Tibial nerve (tissue), 4 donors: ENCODE data around the gene ITIH5. TPM values are rescaled to one million over a fixed set of nuclear protein-coding genes. Genes with fewer than 3 reads are reported as not detected.

ENCODE experiments used
- DNase-seq, 2 donors: peaks; one replicate each; pipeline ENCODE4 v3.0.0-alpha.2; 2019; ENCODE audit warnings: low spot score in 2 of 2
- H3K27ac ChIP-seq, 4 donors: fragments of 200-600 bp; sonication (generic) in 3 of 4; one replicate each; pipeline ENCODE4 v1.5.1; 2017 to 2019; ENCODE audit warnings: mild to moderate bottlenecking in 1 of 4
- H3K27me3 ChIP-seq, 2 donors: fragments of 200-600 bp; sonication (generic) in 1 of 2; one replicate each; pipeline versions ENCODE4 v1.5.1 to v1.6.0; 2017 to 2019
- H3K36me3 ChIP-seq, 3 donors: fragments of 200-600 bp; sonication (generic); one replicate each; pipeline ENCODE4 v1.5.1; 2018 to 2019
- H3K4me1 ChIP-seq, 4 donors: fragments of 200-600 bp; sonication (generic) in 3 of 4; one replicate each; pipeline ENCODE4 v1.5.1; 2017 to 2019
- H3K4me3 ChIP-seq, 4 donors: fragments of 200-600 bp; sonication (generic) in 3 of 4; one replicate each; pipeline ENCODE4 v1.5.1; 2017 to 2019; ENCODE audit warnings: mild to moderate bottlenecking in 1 of 4, moderate library complexity in 1 of 4
- H3K9me3 ChIP-seq, 4 donors: fragments of 200-600 bp; sonication (generic) in 3 of 4; one replicate each; pipeline ENCODE4 v1.5.1; 2017 to 2019
- EP300 ChIP-seq, 2 donors: sonication (generic); formaldehyde crosslinking; IDR thresholded peaks; one replicate each; pipeline ENCODE4 v1.6.1; 2017; ENCODE audit warnings: antibody characterized with exemption in 2 of 2, mild to moderate bottlenecking in 1 of 2
- POLR2A ChIP-seq, 2 donors: fragments of 450-650 bp; IDR thresholded peaks; one replicate each; pipeline ENCODE4 v1.6.1; 2017; ENCODE audit warnings: antibody characterized with exemption in 2 of 2, mild to moderate bottlenecking in 2 of 2, moderate library complexity in 2 of 2
- WGBS, 2 donors: methylation state at CpG; one replicate each; pipeline ENCODE4 v1.1.5; 2018; 5-methylcytosine and 5-hydroxymethylcytosine counted together
- total RNA-seq, 4 donors: library from RNA; depleted of rRNA; stranded (reverse); fragments of >200 nt; gene quantifications; one replicate each; pipeline ENCODE4 v1.1.0, GENCODE V29; 2016
- TF ChIP-seq, protein P1 (sequence below), 5 experiments: fragments of 200-600 bp in 3 of 5; fragments of 450-650 bp in 2 of 5; sonication (generic) in 3 of 5; IDR thresholded peaks; one replicate each; pipeline ENCODE4 v1.5.1; 2016 to 2019; ENCODE audit warnings: antibody characterized with exemption in 5 of 5, mild to moderate bottlenecking in 3 of 5, moderate library complexity in 2 of 5

Gene ITIH5
- total RNA-seq, 4 donors from 2014 or later: 20.7 to 86.4 (median 26.9) TPM

DNA sequence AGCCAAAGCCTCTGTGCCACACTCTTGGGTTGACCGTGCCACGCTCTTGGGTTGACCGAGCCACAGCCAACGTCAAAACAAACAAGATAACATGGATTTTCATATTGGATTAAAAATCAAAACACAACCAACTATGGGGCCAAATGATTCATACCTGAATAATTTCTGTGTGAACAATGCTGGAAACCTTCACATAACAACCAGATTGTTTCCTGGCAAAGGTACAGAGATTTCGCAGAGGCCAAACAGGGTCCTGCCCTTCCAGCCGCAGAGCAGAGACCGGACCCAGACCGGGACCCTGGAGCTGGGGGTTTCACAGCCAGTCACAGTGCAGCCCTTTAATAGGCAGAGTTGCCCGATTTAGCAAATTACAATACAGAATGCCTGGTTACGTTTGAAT, 40.5 kb downstream of the ITIH5 start:
- Histone ChIP-seq H3K27me3 (no peaks in the 10 kb centered on the region), H3K4me3 (no peak overlapping the region), H3K9me3 (no peaks in the 10 kb centered on the region), H3K36me3 (no peaks in the 10 kb centered on the region), H3K4me1 (no peaks in the 10 kb centered on the region), H3K27ac (no peak overlapping the region)
- no peak for TF ChIP-seq EP300 (IDR thresholded peaks at IDR 0.05)
- no peak for TF ChIP-seq POLR2A (IDR thresholded peaks at IDR 0.05)
- TF ChIP-seq, protein P1, sequence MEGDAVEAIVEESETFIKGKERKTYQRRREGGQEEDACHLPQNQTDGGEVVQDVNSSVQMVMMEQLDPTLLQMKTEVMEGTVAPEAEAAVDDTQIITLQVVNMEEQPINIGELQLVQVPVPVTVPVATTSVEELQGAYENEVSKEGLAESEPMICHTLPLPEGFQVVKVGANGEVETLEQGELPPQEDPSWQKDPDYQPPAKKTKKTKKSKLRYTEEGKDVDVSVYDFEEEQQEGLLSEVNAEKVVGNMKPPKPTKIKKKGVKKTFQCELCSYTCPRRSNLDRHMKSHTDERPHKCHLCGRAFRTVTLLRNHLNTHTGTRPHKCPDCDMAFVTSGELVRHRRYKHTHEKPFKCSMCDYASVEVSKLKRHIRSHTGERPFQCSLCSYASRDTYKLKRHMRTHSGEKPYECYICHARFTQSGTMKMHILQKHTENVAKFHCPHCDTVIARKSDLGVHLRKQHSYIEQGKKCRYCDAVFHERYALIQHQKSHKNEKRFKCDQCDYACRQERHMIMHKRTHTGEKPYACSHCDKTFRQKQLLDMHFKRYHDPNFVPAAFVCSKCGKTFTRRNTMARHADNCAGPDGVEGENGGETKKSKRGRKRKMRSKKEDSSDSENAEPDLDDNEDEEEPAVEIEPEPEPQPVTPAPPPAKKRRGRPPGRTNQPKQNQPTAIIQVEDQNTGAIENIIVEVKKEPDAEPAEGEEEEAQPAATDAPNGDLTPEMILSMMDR (IDR thresholded peaks at IDR 0.05): no peak
- DNase-seq: no peak
- WGBS, 2 donors: 56 to 59% methylated on average over 10 of the region's 10 CpGs

DNA sequence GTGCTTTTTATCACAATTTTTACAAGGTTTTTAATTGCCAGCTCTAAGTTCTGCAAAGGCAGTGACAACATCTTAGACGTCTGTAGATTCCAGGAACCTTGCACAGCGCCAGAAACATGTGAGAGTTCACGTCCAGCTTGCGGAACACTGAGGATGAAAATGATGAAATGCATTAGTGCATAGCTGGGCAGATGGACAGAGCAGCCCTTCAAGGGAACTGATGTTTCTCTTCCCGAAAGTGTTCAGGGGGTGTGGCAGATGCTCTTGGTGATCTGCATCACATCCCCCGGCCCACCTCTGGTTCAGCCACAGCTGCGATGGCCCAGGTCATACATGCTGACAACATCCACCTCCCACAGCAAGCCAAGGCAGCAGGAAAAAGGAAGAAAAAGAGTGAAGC, 40.9 kb downstream of the ITIH5 start:
- Histone ChIP-seq H3K4me3 (no peak overlapping the region), H3K4me1 (no peaks in the 10 kb centered on the region), H3K27me3 (no peaks in the 10 kb centered on the region), H3K36me3 (no peaks in the 10 kb centered on the region), H3K9me3 (no peaks in the 10 kb centered on the region), H3K27ac (no peak overlapping the region)
- WGBS, 2 donors: 81% methylated on average over 7 of the region's 7 CpGs
- DNase-seq: no peak
- no peak for TF ChIP-seq POLR2A (IDR thresholded peaks at IDR 0.05)
- peak in 1 of 2 donors; percentile 44 for TF ChIP-seq EP300 (IDR thresholded peaks at IDR 0.05)

- Histone ChIP-seq H3K4me3 (no peak overlapping the region), H3K27ac (no peak overlapping the region), H3K4me1 (no peaks in the 10 kb centered on the region), H3K9me3 (no peaks in the 10 kb centered on the region), H3K36me3 (no peaks in the 10 kb centered on the region), H3K27me3 (no peaks in the 10 kb centered on the region)
- WGBS, 2 donors: 93 to 97% methylated on average over 2 of the region's 2 CpGs
- no peak for TF ChIP-seq POLR2A (IDR thresholded peaks at IDR 0.05)
- no peak for TF ChIP-seq EP300 (IDR thresholded peaks at IDR 0.05)
- TF ChIP-seq, protein P1 (IDR thresholded peaks at IDR 0.05): no peak
- DNase-seq: no peak
These were observed 41.8 kb downstream of the ITIH5 start for GRCh38 chr10:7625009-7625408.

DNA sequence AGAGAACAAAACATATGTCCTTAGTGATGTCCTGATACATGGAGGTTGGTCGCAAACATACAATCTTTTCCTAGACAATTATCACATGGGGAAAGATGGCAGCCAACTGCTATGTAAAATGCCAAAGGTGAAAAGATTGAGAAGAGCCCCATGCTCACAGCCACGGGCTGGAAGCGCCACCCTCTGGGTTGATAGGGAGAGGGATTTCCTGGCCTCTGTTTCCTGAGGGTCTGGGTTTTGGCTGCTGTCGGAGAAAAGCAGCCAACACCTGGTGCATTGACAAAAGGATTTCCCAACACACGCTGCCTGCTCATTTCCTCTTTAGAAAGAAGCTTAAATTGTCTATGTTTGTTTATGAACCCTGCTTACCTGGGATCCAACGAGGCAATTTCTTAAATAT, 43.8 kb downstream of the ITIH5 start:
- TF ChIP-seq EP300 (IDR thresholded peaks at IDR 0.05) (peak in 1 of 2 donors; percentile 36), POLR2A (IDR thresholded peaks at IDR 0.05) (no peak)
- TF ChIP-seq, protein P1 (IDR thresholded peaks at IDR 0.05): peak in 1 of 5 experiments; percentile 10
- H3K36me3 ChIP-seq: no peaks in the 10 kb centered on the region
- no peak overlapping the region for H3K27ac ChIP-seq
- peaks cover 0 to 6% (median 2%) of the 10 kb centered on the region in 4 donors for H3K4me1 ChIP-seq
- WGBS, 2 donors: 47 to 60% methylated on average over 6 of the region's 6 CpGs
- no peaks in the 10 kb centered on the region for H3K27me3 ChIP-seq
- no peaks in the 10 kb centered on the region for H3K9me3 ChIP-seq
- no peak for DNase-seq
- H3K4me3 ChIP-seq: no peak overlapping the region

GRCh38 chr10:7618461-7618860, 48.3 kb downstream of the ITIH5 start:
- 28 to 35% methylated on average over 2 of the region's 2 CpGs for WGBS, 2 donors
- Histone ChIP-seq H3K36me3 (no peaks in the 10 kb centered on the region), H3K27ac (no peak overlapping the region), H3K9me3 (no peaks in the 10 kb centered on the region), H3K27me3 (no peaks in the 10 kb centered on the region), H3K4me3 (no peak overlapping the region), H3K4me1 (peaks cover 0 to 6% (median 2%) of the 10 kb centered on the region in 4 donors)
- TF ChIP-seq EP300 (IDR thresholded peaks at IDR 0.05) (no peak), POLR2A (IDR thresholded peaks at IDR 0.05) (no peak)
- TF ChIP-seq, protein P1 (IDR thresholded peaks at IDR 0.05): no peak
- no peak for DNase-seq

GRCh38 chr10:7611909-7612308, 54.9 kb downstream of the ITIH5 start:
- no peak overlapping the region for H3K27ac ChIP-seq
- no peak for DNase-seq
- no peaks in the 10 kb centered on the region for H3K27me3 ChIP-seq
- WGBS, 2 donors: 86 to 89% methylated on average over 3 of the region's 3 CpGs
- H3K9me3 ChIP-seq: no peaks in the 10 kb centered on the region
- no peak overlapping the region for H3K4me3 ChIP-seq
- H3K4me1 ChIP-seq: peaks cover 0 to 15% (median 0%) of the 10 kb centered on the region in 4 donors
- peaks cover 0 to 3% (median 0%) of the 10 kb centered on the region in 3 donors for H3K36me3 ChIP-seq
- TF ChIP-seq POLR2A (IDR thresholded peaks at IDR 0.05): no peak
- TF ChIP-seq, protein P1 (IDR thresholded peaks at IDR 0.05): no peak
- no peak for TF ChIP-seq EP300 (IDR thresholded peaks at IDR 0.05)
